ENCODE results near the gene CTNNB1.

The CTNNB1 gene

DNA sequence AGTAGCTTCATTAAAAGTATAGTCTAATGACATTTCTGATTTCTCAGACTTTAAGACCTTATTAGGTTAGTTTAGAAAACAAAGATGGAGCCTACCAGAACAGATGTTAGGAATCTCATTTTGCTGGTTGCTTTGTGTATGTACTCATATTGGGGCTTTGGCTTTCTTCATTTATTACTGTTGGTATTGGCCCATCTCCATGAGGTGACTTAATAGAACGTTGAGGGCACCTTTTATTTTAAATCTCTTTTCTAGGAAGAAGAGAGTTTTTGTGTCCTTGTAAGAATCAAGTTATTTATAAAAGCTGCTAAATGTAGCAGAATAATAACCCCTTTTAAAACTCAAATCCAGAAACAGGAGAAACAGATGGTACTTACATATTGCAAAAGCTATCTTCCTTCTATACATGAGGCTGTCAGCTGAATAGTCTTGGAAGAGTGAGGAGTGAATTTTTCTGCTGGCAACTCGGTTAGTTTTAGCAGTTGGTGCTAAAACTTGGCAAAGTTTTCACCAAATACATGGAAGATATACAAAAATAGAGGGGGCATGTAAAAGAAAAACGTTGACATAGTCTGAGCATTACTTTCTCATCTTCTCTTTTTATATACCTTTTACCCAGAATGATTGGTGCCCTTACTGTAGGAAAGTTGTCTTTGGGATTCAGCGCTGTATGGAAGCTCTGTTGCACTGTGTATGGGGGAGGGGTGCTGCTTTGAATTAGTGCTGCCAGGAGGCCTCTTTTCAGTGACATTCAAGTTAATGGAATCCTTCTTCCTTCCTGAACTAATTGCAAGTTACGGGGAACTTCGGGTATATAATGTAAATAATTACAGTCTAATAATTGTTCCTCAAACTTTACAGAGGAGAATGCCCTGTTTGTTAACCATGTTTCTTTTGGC, 35.8 kb downstream of the CTNNB1 start:
- Histone ChIP-seq H4K20me1 (ENCODE audit: insufficient read depth, low read length) (peaks cover 27% of the 10 kb centered on the region; the same call in 1 of the 2 replicates), H3K27ac (ENCODE audit: low read length) (no peak overlapping the region), H3K4me3 (ENCODE audit: low read depth in 1 of 2, low read length in 2 of 2) (no peak overlapping the region), H3K4me2 (ENCODE audit: insufficient read depth, low read length) (no peak overlapping the region), H2AFZ (ENCODE audit: low read depth, low read length) (no peak overlapping the region), H3K4me1 (ENCODE audit: insufficient read depth, low read length) (no peaks in the 10 kb centered on the region), H3K9me3 (ENCODE audit: insufficient read depth, low read length, severe bottlenecking) (no peaks in the 10 kb centered on the region), H3K27me3 (ENCODE audit: insufficient read depth, low read length, poor library complexity) (no peaks in the 10 kb centered on the region), H3K79me2 (ENCODE audit: insufficient read depth, low read length) (peaks cover 8% of the 10 kb centered on the region), H3K9ac (ENCODE audit: low read depth, low read length) (no peak overlapping the region), H3K36me3 (ENCODE audit: insufficient read depth, low read length) (peaks cover 96% of the 10 kb centered on the region)
- ATAC-seq (ENCODE audit: insufficient read depth, low read depth) (no peak), DNase-seq (no peak)
- TF ChIP-seq, protein P1, sequence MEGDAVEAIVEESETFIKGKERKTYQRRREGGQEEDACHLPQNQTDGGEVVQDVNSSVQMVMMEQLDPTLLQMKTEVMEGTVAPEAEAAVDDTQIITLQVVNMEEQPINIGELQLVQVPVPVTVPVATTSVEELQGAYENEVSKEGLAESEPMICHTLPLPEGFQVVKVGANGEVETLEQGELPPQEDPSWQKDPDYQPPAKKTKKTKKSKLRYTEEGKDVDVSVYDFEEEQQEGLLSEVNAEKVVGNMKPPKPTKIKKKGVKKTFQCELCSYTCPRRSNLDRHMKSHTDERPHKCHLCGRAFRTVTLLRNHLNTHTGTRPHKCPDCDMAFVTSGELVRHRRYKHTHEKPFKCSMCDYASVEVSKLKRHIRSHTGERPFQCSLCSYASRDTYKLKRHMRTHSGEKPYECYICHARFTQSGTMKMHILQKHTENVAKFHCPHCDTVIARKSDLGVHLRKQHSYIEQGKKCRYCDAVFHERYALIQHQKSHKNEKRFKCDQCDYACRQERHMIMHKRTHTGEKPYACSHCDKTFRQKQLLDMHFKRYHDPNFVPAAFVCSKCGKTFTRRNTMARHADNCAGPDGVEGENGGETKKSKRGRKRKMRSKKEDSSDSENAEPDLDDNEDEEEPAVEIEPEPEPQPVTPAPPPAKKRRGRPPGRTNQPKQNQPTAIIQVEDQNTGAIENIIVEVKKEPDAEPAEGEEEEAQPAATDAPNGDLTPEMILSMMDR (IDR thresholded peaks at IDR 0.05; ENCODE audit: borderline replicate concordance, extremely low read depth, low read length, poor library complexity, severe bottlenecking): no peak
- TF ChIP-seq EZH2 (IDR thresholded peaks at IDR 0.05; ENCODE audit: borderline replicate concordance, low read depth, low read length, severe bottlenecking): no peak

DNA sequence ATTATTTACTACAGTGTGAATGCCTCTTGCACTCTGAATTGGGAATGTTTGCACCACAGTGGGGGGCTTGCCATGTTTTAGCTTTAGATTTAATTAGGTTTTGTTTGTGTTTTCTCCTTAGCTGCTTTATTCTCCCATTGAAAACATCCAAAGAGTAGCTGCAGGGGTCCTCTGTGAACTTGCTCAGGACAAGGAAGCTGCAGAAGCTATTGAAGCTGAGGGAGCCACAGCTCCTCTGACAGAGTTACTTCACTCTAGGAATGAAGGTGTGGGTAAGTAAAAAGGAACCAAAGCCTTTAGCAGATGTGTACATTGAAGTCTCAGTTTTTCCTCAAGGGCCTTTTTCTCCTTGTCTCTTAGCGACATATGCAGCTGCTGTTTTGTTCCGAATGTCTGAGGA, 36.9 kb downstream of the CTNNB1 start:
- no peak overlapping the region for H2AFZ ChIP-seq (ENCODE audit: low read depth, low read length)
- H3K27ac ChIP-seq (ENCODE audit: low read length): no peak overlapping the region
- no peak overlapping the region for H3K4me3 ChIP-seq (ENCODE audit: low read depth in 1 of 2, low read length in 2 of 2)
- TF ChIP-seq, protein P1 (IDR thresholded peaks at IDR 0.05; ENCODE audit: borderline replicate concordance, extremely low read depth, low read length, poor library complexity, severe bottlenecking): no peak
- no peak for TF ChIP-seq EZH2 (IDR thresholded peaks at IDR 0.05; ENCODE audit: borderline replicate concordance, low read depth, low read length, severe bottlenecking)
- ATAC-seq (ENCODE audit: insufficient read depth, low read depth): no peak
- H3K9me3 ChIP-seq (ENCODE audit: insufficient read depth, low read length, severe bottlenecking): no peaks in the 10 kb centered on the region
- H3K4me2 ChIP-seq (ENCODE audit: insufficient read depth, low read length): no peak overlapping the region
- no peaks in the 10 kb centered on the region for H3K79me2 ChIP-seq (ENCODE audit: insufficient read depth, low read length)
- H3K36me3 ChIP-seq (ENCODE audit: insufficient read depth, low read length): peaks cover 95% of the 10 kb centered on the region
- no peak overlapping the region for H3K9ac ChIP-seq (ENCODE audit: low read depth, low read length)
- DNase-seq: no peak
- H3K4me1 ChIP-seq (ENCODE audit: insufficient read depth, low read length): no peaks in the 10 kb centered on the region
- no peaks in the 10 kb centered on the region for H3K27me3 ChIP-seq (ENCODE audit: insufficient read depth, low read length, poor library complexity)
- peaks cover 27% of the 10 kb centered on the region; the same call in 1 of the 2 replicates for H4K20me1 ChIP-seq (ENCODE audit: insufficient read depth, low read length)

DNA sequence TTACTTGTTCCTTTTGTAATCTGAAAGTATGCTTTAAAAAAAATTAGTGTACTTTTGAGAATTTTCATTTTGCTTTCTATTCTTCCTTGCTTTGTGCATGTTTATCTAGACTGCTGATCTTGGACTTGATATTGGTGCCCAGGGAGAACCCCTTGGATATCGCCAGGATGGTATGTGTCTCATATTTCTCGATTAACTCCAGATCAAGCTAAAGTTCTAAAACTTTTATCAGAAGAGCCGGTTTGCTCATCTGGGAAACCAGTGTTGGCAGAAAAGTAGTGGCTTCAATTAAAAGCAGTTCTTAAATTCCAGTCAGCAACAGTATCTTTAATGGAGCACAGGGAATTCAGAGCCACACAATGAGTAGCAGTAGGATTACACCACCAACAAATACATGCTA, 38.6 kb downstream of the CTNNB1 start:
- ATAC-seq (ENCODE audit: insufficient read depth, low read depth) (no peak), DNase-seq (no peak)
- Histone ChIP-seq H3K27ac (ENCODE audit: low read length) (no peak overlapping the region), H3K4me2 (ENCODE audit: insufficient read depth, low read length) (no peak overlapping the region), H3K36me3 (ENCODE audit: insufficient read depth, low read length) (peaks cover 93% of the 10 kb centered on the region), H3K79me2 (ENCODE audit: insufficient read depth, low read length) (no peaks in the 10 kb centered on the region), H3K4me1 (ENCODE audit: insufficient read depth, low read length) (no peaks in the 10 kb centered on the region), H3K4me3 (ENCODE audit: low read depth in 1 of 2, low read length in 2 of 2) (no peak overlapping the region), H3K9ac (ENCODE audit: low read depth, low read length) (no peak overlapping the region), H3K9me3 (ENCODE audit: insufficient read depth, low read length, severe bottlenecking) (no peaks in the 10 kb centered on the region), H2AFZ (ENCODE audit: low read depth, low read length) (no peak overlapping the region), H4K20me1 (ENCODE audit: insufficient read depth, low read length) (peaks cover 22% of the 10 kb centered on the region; the same call in 1 of the 2 replicates), H3K27me3 (ENCODE audit: insufficient read depth, low read length, poor library complexity) (no peaks in the 10 kb centered on the region)
- TF ChIP-seq, protein P1 (IDR thresholded peaks at IDR 0.05; ENCODE audit: borderline replicate concordance, extremely low read depth, low read length, poor library complexity, severe bottlenecking): no peak
- TF ChIP-seq EZH2 (IDR thresholded peaks at IDR 0.05; ENCODE audit: borderline replicate concordance, low read depth, low read length, severe bottlenecking): no peak

All from DND-41 (cell line).